GM19372 (cell line): Measurements from ENCODE around the gene CYP4B1.
"Not testable (repeated sequence)": the region's sequence is repeated elsewhere in the genome, so short reads cannot be mapped to it uniquely, and the experiment has no call there.

Experiments
- ATAC-seq: cut with Tn5 transposase; IDR thresholded peaks from one replicate; pipeline ENCODE4 v1.9.1; 2021; ENCODE audit warnings: mild to moderate bottlenecking, low read depth, moderate library complexity; ENCODE audit not compliant: unreplicated experiment

Gene CYP4B1

DNA sequence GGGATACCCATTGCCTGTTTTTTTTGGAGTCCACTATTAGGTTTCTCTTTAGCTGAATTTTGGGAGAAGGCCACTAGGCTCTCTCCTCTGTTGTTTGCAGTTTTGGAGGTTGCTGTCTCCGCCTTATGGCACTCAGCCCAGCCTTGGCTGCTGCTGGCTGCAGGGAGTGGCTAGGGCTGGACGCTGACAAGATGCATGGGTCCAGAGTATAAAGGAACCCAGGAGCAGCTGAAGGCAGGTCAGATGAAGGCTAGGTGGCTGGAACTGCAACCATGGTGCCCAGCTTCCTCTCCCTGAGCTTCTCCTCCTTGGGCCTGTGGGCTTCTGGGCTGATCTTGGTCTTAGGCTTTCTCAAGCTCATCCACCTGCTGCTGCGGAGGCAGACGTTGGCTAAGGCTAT lies at the start of gene CYP4B1:
Gene CYP4B1, plus strand, starts transcription at position 237 of the 400 bp plus-strand sequence. Its CDS starts 36 bp downstream, at position 273.
- no peak for ATAC-seq

DNA sequence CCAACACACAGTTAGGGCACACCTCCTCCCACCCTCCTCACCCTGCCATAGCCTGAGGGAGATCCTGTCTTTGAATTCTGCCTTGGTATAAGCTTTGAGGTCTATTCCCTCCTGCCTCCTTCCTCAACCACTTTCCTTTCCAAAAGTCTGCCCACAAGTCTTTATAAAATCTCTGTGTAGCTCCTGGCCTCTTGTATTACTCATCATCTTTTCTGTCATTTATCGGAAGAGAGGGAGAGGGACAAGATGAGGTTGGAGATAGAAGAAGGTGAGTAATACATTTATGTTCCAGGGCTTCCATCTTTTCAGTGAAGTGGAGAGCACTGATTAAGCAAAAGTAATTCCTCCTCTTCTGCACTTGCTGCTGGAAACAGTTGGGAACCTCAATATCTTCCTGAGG lies 49.4 kb upstream of the CYP4B1 start:
- no peak for ATAC-seq

DNA sequence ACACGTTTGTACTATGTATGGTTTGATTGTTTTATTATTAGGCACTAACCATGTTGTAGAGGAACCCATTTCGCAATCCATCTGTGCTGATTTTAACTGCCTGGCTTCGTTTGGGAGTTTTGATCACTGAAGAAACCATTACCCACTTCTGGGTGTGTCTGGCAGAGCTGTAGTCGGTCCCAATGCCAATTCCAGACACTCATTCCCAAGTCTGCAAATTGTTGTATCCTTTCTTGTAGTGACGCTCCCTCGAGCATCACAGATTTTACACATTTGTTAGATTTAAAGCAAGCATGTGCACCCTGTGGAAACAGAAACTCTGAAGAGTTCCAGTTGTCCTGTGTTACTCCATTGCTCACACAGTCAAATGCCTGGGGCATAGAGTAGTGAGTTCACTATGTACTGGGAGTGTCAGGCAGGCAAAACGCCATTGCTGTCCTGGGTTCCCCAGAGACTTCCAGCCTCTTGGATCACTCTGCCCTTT lies 48.9 kb upstream of the CYP4B1 start:
- no peak for ATAC-seq

DNA sequence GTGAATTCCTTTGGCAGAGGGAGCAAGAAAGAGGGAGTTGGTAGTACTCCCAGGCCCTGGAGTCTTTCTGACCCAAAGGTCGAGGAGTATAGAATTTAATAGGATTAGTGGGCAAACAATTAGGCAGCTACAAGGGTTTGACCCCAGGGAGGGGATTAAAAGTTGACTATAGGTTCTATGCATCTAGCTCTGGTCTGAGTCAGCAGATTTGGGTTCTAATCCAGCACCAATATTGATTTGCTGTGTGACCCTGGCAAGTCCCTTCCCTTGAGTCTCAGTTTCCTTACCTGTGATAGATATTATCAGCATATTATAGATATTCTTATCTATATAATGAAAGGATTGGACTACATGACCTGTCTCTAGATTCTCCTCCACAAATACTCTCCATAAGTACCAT lies 44.9 kb upstream of the CYP4B1 start:
- no peak for ATAC-seq

DNA sequence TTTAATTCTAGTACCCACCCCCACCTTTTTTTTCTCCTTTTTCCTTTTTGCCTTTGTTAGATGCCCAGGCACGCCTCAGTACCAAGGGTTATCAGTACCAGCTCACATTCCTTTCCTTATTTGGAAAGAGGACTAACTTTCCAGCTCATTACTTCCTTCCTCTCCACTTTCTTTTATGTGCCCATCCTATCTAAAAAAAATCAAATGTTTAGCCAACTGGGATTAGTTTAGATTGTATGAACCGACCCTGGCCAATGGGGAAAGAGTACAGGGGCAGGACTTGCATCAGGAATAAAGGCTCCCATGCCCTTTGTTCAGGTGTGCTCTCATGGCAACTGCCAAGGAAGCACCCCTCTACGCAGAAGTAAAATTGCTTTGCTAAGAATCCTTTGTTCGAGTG lies 44.1 kb upstream of the CYP4B1 start:
- not testable (repeated sequence) for ATAC-seq

DNA sequence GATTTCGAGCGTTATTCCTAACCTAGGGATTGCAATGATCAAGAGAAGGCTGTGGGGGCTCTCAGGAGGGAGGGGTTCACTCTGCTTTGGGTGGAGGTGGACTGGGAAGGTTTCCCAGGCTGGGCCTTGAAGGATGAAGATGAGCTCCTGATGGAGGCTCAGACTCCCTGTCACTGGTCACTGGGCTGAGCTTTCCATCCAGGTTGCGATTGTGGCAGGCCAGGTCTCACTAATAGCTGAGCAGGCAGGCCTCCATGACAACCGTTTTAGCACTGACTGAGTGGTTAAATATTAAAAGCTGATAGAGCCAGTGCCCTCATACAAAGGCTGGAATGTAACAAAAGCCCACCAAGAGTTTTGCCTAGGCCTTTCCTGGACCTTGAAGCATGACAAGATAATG lies 43.7 kb upstream of the CYP4B1 start:
- no peak for ATAC-seq

DNA sequence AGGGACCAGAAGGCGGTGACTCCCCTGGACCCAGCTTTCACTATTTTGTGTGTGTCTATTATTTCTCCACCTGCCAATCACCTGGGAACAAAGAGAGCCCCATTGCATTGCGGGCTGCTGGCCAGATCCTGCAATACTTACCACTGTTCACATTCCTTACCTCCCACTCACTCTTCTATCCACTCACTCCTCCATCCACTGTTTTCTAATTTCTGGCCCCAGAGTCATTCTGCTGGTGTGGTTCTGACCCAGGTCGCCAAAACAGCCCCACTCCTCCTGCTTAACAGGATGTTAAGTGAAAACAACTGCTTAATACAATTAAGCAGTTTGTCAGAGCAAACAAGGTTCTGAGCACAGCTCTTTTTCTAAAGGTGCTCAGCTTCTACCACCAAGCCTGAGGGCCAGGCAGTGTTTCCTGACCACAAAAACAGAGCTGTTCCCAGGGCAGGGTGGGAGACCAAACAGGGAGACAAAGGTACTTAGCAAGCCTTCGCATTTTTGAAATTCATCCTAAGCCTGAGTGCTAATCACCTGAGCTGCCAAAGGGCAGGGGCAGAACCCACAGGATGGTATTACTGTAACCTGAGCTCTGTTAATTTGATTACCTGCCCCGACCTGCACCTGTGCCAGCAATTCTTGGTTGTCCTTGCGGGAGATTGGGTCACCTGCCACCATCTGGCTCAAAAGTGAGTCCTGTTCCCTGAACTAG lies 41.4 kb upstream of the CYP4B1 start:
- no peak for ATAC-seq

DNA sequence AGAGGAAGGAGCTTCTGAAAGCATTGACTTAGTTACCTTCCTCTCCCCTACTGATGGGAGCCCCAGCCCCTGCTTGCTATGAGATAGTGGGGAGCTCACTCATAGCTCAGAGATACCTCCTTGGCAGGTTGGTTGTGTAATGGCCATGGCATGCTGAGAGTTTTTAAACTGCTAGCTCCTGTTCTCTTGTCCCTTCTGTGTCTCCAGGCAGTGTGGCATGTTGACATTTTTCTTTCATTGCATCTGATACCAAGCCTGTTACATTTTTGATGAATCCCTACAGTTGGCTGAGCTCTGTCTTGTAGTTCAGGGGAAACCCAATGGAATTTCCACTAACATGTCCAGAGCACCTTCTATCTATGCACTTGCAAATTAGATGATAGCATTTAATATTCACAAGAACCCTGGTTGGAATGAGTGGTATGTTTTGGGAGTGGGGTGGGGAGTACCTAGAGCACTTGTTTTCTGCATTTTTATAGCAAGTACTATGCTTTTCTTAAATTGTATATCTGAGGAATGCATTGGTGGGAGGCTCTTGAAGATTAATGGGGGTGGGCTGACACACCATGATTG lies 40.8 kb upstream of the CYP4B1 start:
- ATAC-seq, result no peak

DNA sequence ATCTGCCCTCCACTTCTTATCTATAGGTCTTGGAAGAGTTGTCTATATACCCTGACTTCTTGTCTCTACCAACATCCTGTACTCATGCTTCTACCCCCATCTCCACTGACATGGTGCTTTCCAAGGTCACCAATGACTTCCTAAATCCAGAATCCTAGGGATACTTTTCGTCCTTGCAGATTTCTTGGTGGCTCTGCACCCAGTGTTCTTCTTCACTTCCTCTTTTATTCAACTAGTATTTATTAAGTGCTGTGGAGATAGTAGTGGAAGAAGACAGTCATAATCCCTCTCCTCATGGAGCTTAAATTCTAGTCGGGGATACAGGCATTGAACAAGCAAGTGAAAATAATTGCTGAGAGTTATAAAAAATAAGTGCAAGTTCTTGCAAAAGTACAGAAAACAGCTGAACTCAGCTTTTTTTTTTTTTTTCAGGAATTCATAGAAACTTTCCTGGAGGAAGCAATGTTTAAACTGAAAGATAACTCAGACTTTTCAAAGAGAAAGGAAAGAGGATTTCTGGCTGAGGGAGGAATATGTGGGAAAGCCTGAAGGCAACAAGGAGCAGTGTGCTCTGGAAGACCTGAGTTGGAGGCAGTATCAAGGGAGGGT lies 38.2 kb upstream of the CYP4B1 start:
- ATAC-seq, result no peak

DNA sequence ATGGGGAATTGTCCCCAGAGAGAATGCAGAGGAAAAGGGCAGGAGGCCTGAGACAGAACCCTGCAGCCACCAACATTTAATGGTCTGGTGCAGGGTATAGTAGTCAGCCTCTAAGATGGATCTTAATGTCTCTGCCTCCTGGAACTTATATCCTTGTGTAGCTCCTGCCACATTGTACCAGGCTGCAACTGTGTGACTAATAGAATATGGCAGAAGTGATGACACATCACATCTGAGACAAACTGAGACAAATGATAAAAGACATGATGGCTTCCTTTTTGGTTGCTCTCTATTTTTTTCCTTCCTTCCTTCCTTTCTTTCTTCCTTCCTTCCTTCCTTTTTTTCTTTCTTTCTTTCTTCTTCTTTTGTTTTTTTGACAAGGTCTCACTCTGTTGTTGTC lies 37.1 kb upstream of the CYP4B1 start:
- no peak for ATAC-seq

DNA sequence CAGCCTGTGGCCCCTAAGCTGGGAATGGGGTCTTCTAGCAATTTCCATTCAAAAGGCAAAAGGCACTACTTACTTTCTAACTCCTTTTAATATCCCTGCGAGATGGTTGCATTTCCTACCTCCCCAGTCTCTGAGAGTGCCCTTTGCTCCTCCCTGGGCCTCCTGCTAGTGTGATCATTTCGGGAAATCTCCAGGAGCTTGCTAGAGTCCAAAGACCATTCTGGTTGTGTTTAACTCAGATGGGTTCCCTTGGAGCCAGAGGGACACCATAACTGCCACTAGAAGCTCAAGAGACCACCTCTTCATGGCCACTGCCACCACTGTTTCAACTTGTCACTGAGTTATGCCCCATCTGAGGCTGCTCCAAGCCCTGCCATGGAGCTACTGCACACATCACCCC lies 34.4 kb upstream of the CYP4B1 start:
- ATAC-seq, result no peak

DNA sequence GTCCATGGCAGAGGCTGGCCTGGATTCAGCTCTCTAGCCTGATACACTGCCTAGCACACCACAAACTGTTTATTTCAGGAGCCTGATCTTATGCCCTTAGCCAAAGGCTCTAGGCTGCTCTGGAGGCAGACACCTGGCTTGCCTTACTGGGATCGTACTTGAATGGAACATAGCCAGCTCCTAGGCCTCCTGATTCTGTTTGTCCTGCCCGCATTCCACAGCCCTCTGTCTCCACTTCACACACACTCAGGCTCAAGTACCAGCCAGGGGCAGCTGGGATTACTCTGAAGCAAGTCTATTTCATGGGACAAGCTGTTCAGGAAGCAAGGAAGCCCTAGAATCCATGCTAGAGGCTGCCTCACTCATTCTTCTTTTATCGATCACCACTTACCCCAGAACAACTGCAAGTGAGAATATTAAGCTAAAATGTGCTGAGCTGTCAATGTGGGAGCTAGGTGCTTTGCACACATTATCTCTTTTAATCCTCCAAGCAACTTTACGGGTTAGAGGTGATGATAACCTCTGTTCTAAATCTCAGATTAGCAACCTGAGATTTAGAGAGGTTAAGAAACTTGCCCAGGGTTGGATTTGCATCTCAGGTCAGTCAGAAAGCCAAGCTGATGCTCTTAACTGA lies 31.1 kb upstream of the CYP4B1 start:
- ATAC-seq, result no peak

DNA sequence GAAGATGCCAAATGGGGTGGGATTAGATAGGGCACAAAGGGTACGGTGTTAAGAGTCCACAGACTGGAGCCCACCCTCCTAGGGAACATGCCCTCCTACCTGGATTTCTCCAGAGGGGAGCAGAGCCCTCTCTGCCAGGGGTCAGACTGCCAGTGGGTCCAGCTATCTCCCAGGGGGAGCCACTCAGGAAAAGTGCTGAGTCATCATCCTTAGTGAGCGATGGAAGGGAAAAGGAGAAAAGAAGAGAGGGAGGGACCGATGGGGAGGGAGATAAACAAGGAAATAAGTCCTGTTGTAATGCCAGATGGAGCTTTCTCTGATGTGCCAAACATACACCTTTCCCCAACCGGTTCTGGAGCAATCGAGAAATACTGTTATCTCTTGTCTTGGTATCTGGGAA lies 30.4 kb upstream of the CYP4B1 start:
- no peak for ATAC-seq

DNA sequence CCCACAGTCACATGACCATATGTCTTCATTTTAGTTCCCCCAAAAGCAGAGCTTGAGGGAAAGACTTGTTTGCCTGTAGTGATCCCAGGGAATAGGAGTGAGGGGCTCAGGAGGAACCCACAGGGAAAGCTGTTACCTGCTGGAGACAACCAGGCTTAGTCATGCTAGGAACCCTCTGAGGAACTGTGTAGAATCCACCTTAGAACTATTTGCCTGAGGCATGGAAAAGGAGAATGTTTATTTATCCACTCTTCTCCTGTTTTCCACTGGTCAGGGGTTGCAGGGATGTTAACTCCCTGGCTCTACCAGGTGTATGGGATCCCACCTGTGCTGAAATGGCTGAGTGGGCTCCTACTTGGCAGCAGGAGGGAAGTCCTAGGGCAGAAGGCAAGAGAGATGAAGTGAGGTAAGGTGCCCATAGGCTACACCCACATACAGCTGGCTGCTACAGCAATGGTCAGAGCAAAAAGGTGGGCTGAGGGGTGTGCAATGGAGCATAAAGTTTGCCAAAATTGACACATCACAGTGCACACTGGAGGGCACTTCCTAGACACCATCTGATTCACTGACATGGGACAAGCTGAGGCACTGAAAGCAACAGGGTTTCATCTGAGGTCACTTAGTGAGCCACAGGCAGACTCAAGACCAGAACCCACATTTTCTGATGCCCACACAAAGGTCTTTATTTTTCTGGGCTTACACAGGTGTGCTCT lies 29.7 kb upstream of the CYP4B1 start:
- ATAC-seq, result no peak

DNA sequence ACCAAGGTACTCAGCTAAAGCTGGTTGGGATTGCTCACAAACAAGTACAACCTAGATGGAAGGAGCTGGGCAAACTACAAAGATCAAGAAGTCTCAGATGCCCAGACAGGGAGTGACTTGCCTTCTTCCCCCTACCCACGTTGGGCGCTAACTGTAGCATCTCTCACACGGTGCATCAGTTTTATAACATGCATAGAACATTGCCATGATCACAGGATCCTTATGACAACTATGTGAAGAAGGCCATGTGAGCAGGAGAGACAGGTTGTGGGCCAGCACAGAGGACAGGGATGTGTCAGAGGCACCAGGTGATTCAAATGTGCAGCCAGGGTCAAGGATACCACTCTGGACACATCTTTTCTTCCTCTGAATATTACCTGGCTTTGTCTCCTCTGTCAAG lies 28.3 kb upstream of the CYP4B1 start:
- no peak for ATAC-seq

DNA sequence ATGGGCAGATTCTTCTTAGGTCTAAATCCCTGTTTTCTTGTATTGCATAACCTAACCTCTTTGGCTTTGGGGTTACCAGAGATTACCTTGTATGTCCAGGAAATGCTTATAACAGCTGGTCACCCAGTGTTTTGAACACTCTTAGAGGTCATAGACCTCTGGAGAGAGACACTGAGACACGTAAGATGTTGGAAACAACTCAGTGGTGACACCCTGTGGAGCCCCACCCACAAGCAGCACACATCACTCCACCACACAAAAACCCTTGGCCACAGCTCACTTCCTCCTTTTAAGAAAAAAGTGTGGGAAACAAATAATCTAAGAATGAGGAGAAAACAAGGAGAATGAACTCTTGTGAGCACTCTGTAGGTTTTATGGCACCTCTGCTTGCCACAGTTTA lies 26.3 kb upstream of the CYP4B1 start:
- ATAC-seq, result no peak

DNA sequence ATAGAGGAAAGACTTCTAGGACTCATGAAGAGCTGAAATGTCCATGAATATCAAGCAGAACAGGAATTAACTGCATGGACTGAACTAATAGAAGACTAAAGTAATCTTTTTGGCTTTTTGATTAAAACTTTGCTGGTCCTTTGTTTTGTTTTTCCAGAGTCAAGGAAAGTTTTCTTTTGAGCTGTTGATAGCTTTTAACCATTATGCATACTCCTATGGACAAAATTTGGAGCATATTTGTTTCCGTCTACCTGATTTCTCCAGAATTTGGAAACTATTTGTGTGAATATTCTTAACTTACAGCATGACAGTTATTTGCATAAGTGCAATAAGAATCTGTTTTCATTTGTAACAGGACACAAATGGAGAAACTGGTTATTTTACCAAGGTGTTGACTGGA lies 24.5 kb upstream of the CYP4B1 start:
- no peak for ATAC-seq

DNA sequence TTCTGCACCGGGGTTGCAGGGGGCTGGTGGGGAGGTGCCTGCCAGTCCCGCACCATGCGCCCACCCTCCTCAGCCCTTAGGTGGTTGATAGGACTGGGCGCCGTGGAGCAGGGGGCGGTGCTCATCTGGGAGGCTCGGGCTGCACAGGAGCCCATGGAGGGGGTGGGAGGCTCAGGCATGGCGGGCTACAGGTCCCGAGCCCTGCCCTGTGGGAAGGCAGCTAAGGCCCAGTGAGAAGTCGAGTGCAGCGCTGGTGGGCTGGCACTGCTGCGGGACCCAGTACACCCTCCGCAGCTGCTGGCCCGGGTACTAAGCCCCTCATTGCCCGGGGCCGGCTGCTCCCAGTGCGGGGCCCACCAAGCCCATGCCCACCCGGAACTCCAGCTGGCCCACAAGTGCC lies 20.4 kb upstream of the CYP4B1 start:
- not testable (repeated sequence) for ATAC-seq

DNA sequence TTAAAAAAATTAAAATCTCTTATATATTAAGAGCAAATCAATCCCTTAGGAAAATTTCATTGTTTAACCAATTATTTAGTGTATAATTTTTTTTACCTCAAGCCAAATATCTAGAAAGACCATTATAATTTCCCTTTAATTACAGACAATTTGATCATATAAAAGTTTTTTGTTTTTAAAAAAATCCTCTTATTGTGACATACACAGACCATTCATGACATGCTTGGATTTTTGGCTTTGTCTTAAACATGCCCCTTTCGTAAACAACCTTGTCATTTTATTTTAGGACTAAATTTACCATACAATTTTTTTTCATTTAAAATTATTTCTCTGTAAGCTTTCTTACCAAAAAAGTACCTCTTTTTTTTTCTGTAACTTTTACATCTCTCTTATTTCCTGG lies 14.2 kb upstream of the CYP4B1 start:
- ATAC-seq, result no peak

DNA sequence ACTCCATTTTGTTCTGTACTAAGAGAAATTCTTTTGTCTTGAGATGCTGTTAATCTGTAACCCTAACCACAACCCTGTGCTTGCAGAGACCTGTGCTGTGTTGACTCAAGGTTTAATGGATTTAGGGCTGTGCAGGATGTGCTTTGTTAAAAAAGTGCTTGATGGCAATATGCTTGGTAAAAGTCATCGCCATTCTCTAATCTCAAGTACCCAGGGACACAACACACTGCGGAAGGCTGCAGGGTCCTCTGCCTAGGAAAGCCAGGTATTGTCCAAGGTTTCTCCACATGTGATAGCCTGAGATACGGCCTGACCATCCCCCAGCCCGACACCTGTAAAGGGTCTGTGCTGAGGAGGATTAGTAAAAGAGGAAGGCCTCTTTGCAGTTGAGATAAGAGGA lies 10.2 kb upstream of the CYP4B1 start:
- not testable (repeated sequence) for ATAC-seq
